Caco-2 (cell line): Measurements from ENCODE around the gene SLC17A9. TPM values are rescaled to one million over a fixed set of nuclear protein-coding genes. Genes with fewer than 3 reads are reported as not detected.
A peak's percentile ranks its signal among the peaks of the same experiment; 100 is the strongest.

Experiments used
- BruUV-seq: library from RNA; stranded (reverse); fragments of 400-500 nt; replicated peaks from 2 replicates; lab custom pipeline; 2021; lab: Mats Ljungman, UMichigan
- CTCF ChIA-PET: fragments of 300-600 bp; sonication (Branson Sonifier 250); formaldehyde crosslinking; loops from one replicate; lab custom pipeline; 2022; ENCODE audit warnings: antibody characterized with exemption; lab: Charles Lee
- POLR2A ChIA-PET: fragments of 300-600 bp; sonication (Branson Sonifier 250); formaldehyde crosslinking; loops from one replicate; lab custom pipeline; 2022; ENCODE audit warnings: antibody characterized with exemption; lab: Charles Lee
- DNase-seq, 2 experiments: peaks; one replicate each; pipeline versions ENCODE4 v3.0.0 to v3.0.0-alpha.2; 2020 to 2022
- H3K27me3 ChIP-seq: replicated peaks from 2 replicates; pipeline ENCODE4 v1.6.0; 2011; ENCODE audit warnings: low read length; ENCODE audit not compliant: control insufficient read depth, insufficient read depth
- H3K36me3 ChIP-seq: 2 replicates; pipeline ENCODE4 v1.5.1; 2011; ENCODE audit warnings: low read length; ENCODE audit not compliant: control insufficient read depth, insufficient read depth
- H3K4me1 ChIP-seq: fragments of 250-450 bp; sonication (Bioruptor Pico); 2 replicates; pipeline ENCODE4 v1.5.1; 2020; ENCODE audit warnings: mild to moderate bottlenecking
- H3K4me3 ChIP-seq: 2 replicates; pipeline ENCODE4 v1.5.1; 2011; ENCODE audit warnings: low read depth, mild to moderate bottlenecking, control low read depth, low read length
- H3K9me3 ChIP-seq: fragments of 250-450 bp; sonication (Bioruptor Pico); 2 replicates; pipeline ENCODE4 v1.5.1; 2020; ENCODE audit warnings: mild to moderate bottlenecking, moderate library complexity
- H3K27ac Mint-ChIP-seq: one replicate; pipeline ENCODE4 v1.8.0; 2022; ENCODE audit warnings: mixed read lengths; ENCODE audit not compliant: unreplicated experiment
- H3K27me3 Mint-ChIP-seq: one replicate; pipeline ENCODE4 v1.8.0; 2022; ENCODE audit warnings: mixed read lengths; ENCODE audit not compliant: insufficient read depth, unreplicated experiment
- H3K36me3 Mint-ChIP-seq: one replicate; pipeline ENCODE4 v1.8.0; 2022; ENCODE audit warnings: mild to moderate bottlenecking, mixed read lengths; ENCODE audit not compliant: insufficient read depth, unreplicated experiment
- H3K4me1 Mint-ChIP-seq: one replicate; pipeline ENCODE4 v1.8.0; 2022; ENCODE audit warnings: low read depth, mixed read lengths; ENCODE audit not compliant: unreplicated experiment
- H3K4me3 Mint-ChIP-seq: one replicate; pipeline ENCODE4 v1.8.0; 2022; ENCODE audit warnings: mild to moderate bottlenecking, moderate library complexity, mixed read lengths; ENCODE audit not compliant: unreplicated experiment
- H3K9me3 Mint-ChIP-seq: one replicate; pipeline ENCODE4 v1.8.0; 2022; ENCODE audit warnings: mixed read lengths; ENCODE audit not compliant: unreplicated experiment
- CTCF ChIP-seq, 2 experiments: fragments of 200-600 bp in 1 of 2; IDR thresholded peaks; 1 replicate in 1 of 2; 2 replicates in 1 of 2; pipeline versions ENCODE4 v1.5.1 to v1.8.0; 2011 to 2022; ENCODE audit warnings: antibody characterized with exemption in 1 of 2, control low read depth in 1 of 2, inconsistent platforms in 1 of 2, low read depth in 1 of 2, low read length in 1 of 2, mild to moderate bottlenecking in 1 of 2, moderate library complexity in 1 of 2; ENCODE audit not compliant: insufficient read depth in 1 of 2, severe bottlenecking in 1 of 2, unreplicated experiment in 1 of 2
- intact Hi-C: fragments of 100-400 bp; cut with micrococcal nuclease; formaldehyde crosslinking; loops from one replicate; pipeline ENCODE4 v1.10.0; 2022; ENCODE audit not compliant: unreplicated experiment
- total RNA-seq: library from RNA; stranded (reverse); gene quantifications from 2 replicates; pipeline ENCODE4 v1.2.3, GENCODE V29; 2022

Gene SLC17A9
- total RNA-seq, 1 experiment from 2014 or later, result 64.7 TPM

- H3K36me3 ChIP-seq, result peaks cover 25% of the 10 kb centered on the region
- CTCF ChIA-PET, result no interaction called here
Observed at GRCh38 chr20:62905536-62906117, 46.9 kb upstream of the SLC17A9 start.

GRCh38 chr20:62906209-62906608 is 46.3 kb upstream of the SLC17A9 start:
- POLR2A ChIA-PET, result no interaction called here
- DNase-seq, result no peak
- CTCF ChIA-PET, result no interaction called here
- Mint-ChIP-seq H3K27ac (no peak overlapping the region), H3K4me3 (no peak overlapping the region), H3K36me3 (peaks cover 100% of the 10 kb centered on the region), H3K27me3 (no peaks in the 10 kb centered on the region), H3K4me1 (peaks cover 14% of the 10 kb centered on the region), H3K9me3 (no peaks in the 10 kb centered on the region)
- no peak for TF ChIP-seq CTCF (IDR thresholded peaks at IDR 0.05; ENCODE audit: insufficient read depth in 1 of 2, low read depth in 1 of 2, low read length in 1 of 2, severe bottlenecking in 1 of 2, unreplicated experiment in 1 of 2)
- no peaks in the 10 kb centered on the region for H3K9me3 ChIP-seq
- no peaks in the 10 kb centered on the region for H3K27me3 ChIP-seq
- no TSS peak for BruUV-seq
- H3K36me3 ChIP-seq, result peaks cover 28% of the 10 kb centered on the region
- intact Hi-C loops, result no loop called here
- no peak overlapping the region for H3K4me3 ChIP-seq
- peaks cover 3% of the 10 kb centered on the region; the same call in 1 of the 2 replicates for H3K4me1 ChIP-seq

More at GRCh38 chr20:62905536-62906117, 46.9 kb upstream of the SLC17A9 start:
- H3K4me3 ChIP-seq, result no peak overlapping the region
- Mint-ChIP-seq H3K27me3 (no peaks in the 10 kb centered on the region), H3K27ac (peak overlapping the region; percentile 13), H3K9me3 (no peaks in the 10 kb centered on the region), H3K4me3 (no peak overlapping the region), H3K4me1 (peaks cover 20% of the 10 kb centered on the region), H3K36me3 (peaks cover 100% of the 10 kb centered on the region)
- H3K4me1 ChIP-seq, result peaks cover 9% of the 10 kb centered on the region
- no peak for TF ChIP-seq CTCF (IDR thresholded peaks at IDR 0.05; ENCODE audit: insufficient read depth in 1 of 2, low read depth in 1 of 2, low read length in 1 of 2, severe bottlenecking in 1 of 2, unreplicated experiment in 1 of 2)
- intact Hi-C loops, result no loop called here
- no TSS peak for BruUV-seq
- POLR2A ChIA-PET, result no interaction called here
- H3K27me3 ChIP-seq, result no peaks in the 10 kb centered on the region
- H3K9me3 ChIP-seq, result no peaks in the 10 kb centered on the region
- DNase-seq, result no peak

- no peak for TF ChIP-seq CTCF (IDR thresholded peaks at IDR 0.05; ENCODE audit: insufficient read depth in 1 of 2, low read depth in 1 of 2, low read length in 1 of 2, severe bottlenecking in 1 of 2, unreplicated experiment in 1 of 2)
- ChIA-PET CTCF (interaction anchor here (0.6 to 1.6 kb wide), 14 partner anchors 9 to 108 kb away, joined by 3 to 10 read pairs (median 4); partner anchors contain the start of genes OGFR and TCFL5), POLR2A (no interaction called here)
- H3K36me3 Mint-ChIP-seq, result peaks cover 100% of the 10 kb centered on the region
- H3K27me3 Mint-ChIP-seq, result no peaks in the 10 kb centered on the region
- no peak overlapping the region for H3K4me3 Mint-ChIP-seq
- H3K27ac Mint-ChIP-seq, result no peak overlapping the region
- Histone ChIP-seq H3K9me3 (no peaks in the 10 kb centered on the region), H3K4me3 (no peak overlapping the region), H3K36me3 (peaks cover 32% of the 10 kb centered on the region), H3K27me3 (no peaks in the 10 kb centered on the region), H3K4me1 (no peaks in the 10 kb centered on the region)
- DNase-seq, result no peak
- intact Hi-C loops, result no loop called here
- H3K4me1 Mint-ChIP-seq, result peaks cover 9% of the 10 kb centered on the region
- BruUV-seq, result no TSS peak
- H3K9me3 Mint-ChIP-seq, result no peaks in the 10 kb centered on the region
Observed at GRCh38 chr20:62906647-62907375, 45.7 kb upstream of the SLC17A9 start.
